SK-MEL-5 (cell line): ENCODE results near the gene CD48. TPM values are rescaled to one million over a fixed set of nuclear protein-coding genes. Genes with fewer than 3 reads are reported as not detected.

Source experiments
- DNase-seq: peaks from one replicate; pipeline ENCODE4 v3.0.0-alpha.2; 2016; ENCODE audit warnings: low read depth, low spot score
- in situ Hi-C: cut with HindIII; loops from 2 replicates; pipeline ENCODE4 v1.10.0; 2016; ENCODE audit warnings: low sequenced_read_pairs, high pct_unique_total_duplicates, low pct_unique_long_range_greater_than_20kb
- total RNA-seq: library from RNA; depleted of rRNA; stranded (reverse); fragments of >200 nt; shearing (Covaris generic); gene quantifications from 2 replicates; pipeline ENCODE4 v1.2.3, GENCODE V29; 2014; rRNA removed

CD48 gene
- total RNA-seq, 1 experiment from 2014 or later, result not detected

DNA sequence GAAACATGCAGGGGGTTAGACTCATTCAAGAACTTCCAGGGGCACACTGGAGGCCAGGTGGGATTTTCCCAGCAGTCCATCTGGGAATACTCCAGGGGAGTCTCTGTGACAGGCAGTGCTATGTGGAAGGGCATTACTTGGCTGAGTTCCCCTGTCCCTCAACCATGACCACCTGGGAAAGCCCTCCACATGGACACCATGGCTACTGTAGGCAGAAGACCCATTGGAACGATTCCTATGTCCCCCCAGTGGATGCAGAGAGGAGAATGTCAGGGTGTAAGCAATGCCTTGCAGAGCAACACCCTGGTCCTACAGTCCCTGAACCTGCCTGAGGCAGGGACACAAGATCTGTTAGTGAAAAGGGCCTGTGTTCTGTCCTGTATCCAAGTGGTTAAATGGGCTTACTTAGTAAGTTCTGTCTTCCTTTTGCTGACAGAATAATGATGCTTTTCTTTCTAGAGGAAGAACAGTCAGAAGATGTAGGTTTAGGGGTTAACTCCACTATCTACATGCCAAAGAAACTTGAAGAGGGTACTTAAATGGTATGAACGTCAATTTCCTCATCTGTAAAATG lies 78.2 kb downstream of the CD48 start:
- in situ Hi-C loops, result no loop called here
- peak; percentile 85 for DNase-seq

DNA sequence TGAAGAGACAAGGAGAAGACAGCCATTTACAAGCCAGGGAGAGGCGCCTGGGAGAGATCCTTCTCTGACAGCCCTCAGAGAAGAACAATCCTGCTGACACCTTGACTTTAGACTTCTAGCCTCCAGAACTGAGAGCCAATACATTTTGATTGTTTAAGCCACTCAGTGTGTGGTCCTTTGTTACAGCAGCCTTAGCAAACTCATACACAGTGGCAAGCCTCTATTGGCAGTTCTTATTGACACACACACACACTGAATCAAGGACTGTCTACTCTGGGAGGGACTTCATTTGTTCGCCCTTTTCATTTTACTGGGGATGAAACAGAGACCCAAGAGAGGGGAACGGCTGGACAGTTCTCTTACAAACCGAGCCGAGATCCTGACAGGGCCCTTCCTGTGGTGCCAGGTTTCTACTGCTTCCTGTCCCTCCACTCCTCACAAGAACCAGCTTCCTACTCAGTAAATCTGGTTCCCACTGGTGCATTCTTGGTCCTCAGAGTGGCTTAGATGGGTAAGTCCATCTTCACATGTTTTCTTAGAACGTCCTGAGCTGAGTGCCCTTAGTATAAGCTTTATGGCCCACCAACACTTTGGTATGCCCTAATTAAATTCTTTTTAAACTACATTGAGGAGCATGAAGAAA lies 79.5 kb downstream of the CD48 start:
- in situ Hi-C loops, result no loop called here
- DNase-seq, result no peak

DNA sequence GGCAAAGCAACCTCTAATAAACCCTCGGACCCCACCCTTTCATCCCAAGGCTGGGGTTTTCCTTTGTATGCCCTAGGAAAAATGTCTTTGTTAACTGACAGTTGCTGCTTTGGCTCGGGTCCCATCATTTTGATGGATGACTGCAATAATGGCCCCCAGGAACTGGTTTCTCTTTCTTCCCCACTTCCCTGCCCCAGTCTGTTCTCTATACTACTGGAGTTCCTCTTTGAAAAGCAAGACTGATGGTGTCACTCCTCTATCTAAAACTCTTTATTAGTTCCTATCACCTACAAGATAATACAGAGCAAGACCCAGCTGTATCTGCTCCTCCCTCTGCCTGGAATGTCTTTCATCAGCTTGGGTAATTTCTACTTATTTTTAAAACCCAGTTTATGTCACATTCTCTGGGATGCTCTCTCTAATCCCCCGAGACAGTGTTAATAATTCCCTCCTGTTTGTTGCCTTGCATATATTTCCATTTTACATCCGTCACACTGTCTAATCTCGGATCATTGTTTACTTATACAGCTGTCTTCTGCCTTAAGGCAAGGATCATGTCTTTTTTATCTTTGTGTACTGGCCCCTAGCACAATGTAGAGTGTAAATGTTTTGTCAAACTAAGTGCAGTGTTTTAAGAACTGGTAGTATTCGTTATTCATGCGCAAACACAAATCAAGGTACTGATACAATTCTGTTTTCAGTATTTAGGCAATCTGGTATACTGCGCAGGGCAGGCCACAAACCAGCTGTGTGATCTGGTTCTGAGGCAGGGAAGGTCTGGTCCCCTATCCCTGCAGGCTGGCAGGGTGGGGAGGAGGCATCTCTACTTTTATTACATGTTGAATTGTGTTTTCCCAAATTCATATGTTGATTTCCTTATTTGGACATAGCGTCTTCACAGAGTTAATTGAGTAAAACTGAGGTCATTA lies 80.8 kb downstream of the CD48 start:
- in situ Hi-C loops, result no loop called here
- no peak for DNase-seq

DNA sequence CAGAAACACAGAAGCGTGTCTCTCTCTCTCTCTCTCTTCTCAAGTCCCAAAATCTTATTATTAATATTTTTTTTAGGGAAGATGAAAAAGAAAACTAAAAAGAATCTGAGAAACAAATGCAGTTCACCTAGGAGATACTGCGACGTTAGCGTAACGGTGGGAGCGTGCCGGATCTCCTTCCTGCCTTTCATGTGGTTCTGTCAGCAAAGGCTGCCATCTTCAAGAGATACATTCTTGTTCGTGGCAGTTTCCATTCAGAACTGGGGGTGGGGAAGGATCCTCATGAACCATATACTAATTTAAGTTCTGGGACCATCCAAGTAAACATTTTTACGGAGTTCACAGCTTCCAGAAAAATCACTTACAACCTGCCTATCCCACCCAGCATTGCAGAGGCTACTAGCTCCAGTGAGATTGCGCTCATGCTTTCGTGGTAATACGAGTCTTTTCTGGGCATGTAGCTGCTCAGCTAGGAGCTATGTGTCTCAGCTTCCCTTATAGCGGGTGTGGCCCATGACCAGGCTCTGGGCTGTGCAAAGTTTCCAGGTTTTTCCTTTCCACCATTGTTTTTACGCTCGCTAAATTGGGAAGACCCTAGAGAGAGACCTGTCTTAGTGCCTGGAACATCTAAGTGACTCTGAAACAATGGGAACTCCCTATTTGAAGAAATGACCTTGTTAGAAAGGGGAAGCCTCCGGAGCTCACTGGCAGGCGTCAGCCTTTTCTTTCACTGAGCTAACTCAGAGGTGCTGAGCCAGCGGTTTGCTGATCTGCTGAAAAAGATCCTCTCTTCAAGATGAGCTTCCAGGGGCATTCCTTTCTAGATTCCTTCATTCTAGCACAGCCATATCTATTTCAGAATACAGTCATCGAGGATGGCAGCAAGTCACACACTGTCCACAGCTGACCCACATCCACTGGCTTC lies 82.1 kb downstream of the CD48 start:
- in situ Hi-C loops, result no loop called here

DNA sequence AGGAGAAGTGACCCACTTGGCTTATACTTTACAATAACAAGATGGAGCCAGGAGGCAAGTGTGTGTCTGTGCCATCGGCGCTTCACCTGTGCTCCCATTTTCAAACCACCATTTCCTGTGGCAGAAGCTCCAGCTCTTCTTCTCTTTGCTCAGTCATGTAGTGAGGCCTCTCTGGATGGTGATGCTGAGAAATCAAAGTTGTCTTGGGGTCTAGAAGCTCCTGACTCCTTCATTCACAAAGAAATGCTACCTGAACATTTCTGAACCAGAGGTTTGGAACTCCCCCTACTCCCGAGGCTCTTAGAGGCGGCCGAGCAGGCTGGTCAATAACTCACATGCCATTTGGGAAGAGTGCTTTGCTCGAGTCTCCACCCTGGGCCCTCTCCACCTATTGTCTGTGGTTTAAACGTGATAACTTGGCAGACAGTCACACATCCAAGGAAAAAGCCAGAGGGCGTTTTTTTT lies 82.8 kb downstream of the CD48 start:
- no peak for DNase-seq
- in situ Hi-C loops, result no loop called here

More for the DNA sequence above, 82.1 kb downstream of the CD48 start:
- no peak for DNase-seq

Other genes starting within 250 kb of the CD48 start
- gene SLAMF6, start 188.6 kb downstream of the CD48 start, total RNA-seq, result not detected in 2 replicates
- gene CD84, start 132.3 kb downstream of the CD48 start, total RNA-seq, result not detected in 2 replicates
- not detected in 2 replicates for gene SLAMF1, start 64.8 kb downstream of the CD48 start, total RNA-seq
- gene SLAMF7, start 27.4 kb upstream of the CD48 start, total RNA-seq, result 7.9 TPM in 2 replicates
- gene LY9, start 84.4 kb upstream of the CD48 start, total RNA-seq, result not detected in 2 replicates
- gene CD244, start 151.1 kb upstream of the CD48 start, total RNA-seq, result 0.05 TPM in 2 replicates
- gene ITLN1, start 173.4 kb upstream of the CD48 start, total RNA-seq, result not detected in 2 replicates
- gene ITLN2, start 243.0 kb upstream of the CD48 start, total RNA-seq, result 0.69 and 0.90 TPM in 2 replicates